H7 (cell line): ENCODE data around the gene ARL5A. TPM values are rescaled to one million over a fixed set of nuclear protein-coding genes. Genes with fewer than 3 reads are reported as not detected.
"Not testable (repeated sequence)": the region's sequence is repeated elsewhere in the genome, so short reads cannot be mapped to it uniquely, and the experiment has no call there.

Source experiments
- DNase-seq: peaks from one replicate; pipeline ENCODE4 v3.0.0; 2012
- H3K27me3 ChIP-seq: 2 replicates; pipeline ENCODE4 v1.6.0; 2011; ENCODE audit warnings: mild to moderate bottlenecking, low read length; ENCODE audit not compliant: control insufficient read depth, insufficient read depth
- H3K36me3 ChIP-seq: replicated peaks from 2 replicates; pipeline ENCODE4 v1.5.1; 2011; ENCODE audit warnings: low read length; ENCODE audit not compliant: control insufficient read depth, insufficient read depth
- H3K4me3 ChIP-seq: 2 replicates; pipeline ENCODE4 v1.5.1; 2011; ENCODE audit warnings: low read depth, mild to moderate bottlenecking, control low read depth, low read length, moderate library complexity; ENCODE audit not compliant: insufficient read depth
- total RNA-seq: library from RNA; depleted of rRNA; stranded (reverse); fragments of >200 nt; shearing (Covaris generic); gene quantifications from 2 replicates; pipeline ENCODE4 v1.2.3, GENCODE V29; 2014; rRNA removed

The ARL5A gene, protein sequence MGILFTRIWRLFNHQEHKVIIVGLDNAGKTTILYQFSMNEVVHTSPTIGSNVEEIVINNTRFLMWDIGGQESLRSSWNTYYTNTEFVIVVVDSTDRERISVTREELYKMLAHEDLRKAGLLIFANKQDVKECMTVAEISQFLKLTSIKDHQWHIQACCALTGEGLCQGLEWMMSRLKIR
- 66.4 and 101 TPM in 2 replicates for total RNA-seq

DNA sequence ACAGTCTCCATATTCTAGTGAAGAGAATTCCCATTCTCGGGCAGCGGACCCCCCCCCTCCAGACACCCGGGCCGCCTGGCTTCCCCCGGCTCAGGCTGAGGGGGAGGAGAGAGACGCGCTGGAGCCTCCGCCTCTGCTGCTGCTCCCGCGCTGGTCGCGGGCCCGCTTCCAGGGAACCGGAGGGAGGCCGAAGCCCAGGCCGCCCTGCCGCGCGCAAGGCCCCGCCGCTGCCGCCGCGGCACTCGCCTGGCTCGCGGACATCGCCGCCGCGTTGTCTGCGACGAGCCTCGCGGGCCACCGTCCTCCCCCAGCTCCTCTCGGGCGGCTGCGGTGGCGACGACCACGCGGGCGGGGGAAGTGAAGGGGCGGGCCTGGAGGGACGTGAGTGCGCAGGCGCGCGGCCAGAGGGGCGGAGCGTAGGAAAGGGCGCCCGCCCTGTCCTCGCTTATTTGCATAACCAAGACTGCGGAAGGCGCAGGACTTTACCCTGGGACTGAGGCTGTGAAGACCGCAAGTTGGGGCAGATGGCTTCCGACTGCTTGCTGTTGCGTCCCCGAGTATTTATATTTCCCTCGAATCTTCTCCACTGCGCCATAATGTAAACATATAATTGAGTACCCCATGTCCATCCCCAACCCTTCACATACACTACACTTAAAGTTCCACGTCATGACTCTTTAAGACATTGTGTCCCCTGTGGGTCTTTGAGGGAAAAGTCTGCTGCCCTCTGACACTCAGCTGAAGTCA, at the start of gene ARL5A:
Gene ARL5A (minus strand): TSS at position 279 of the 747 bp plus-strand sequence. CDS start 245 bp downstream, at position 34.
- no peaks in the 10 kb centered on the region for H3K27me3 ChIP-seq
- DNase-seq = peak; percentile 95
- no peaks in the 10 kb centered on the region for H3K36me3 ChIP-seq
- H3K4me3 ChIP-seq = peak within 1 kb of the TSS; percentile 67

DNA sequence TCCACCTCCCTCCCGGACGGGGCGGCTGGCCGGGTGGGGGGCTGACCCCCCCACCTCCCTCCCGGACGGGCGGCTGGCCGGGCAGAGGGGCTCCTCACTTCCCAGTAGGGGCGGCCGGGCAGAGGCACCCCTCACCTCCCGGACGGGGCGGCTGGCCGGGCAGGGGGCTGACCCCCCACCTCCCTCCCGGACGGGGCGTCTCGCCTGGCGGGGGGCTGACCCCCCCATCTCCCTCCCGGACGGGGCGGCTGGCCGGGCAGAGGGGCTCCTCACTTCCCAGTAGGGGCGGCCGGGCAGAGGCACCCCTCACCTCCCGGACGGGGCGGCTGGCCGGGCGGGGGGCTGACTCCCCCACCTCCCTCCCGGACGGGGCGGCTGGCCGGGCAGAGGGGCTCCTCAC, 47.4 kb upstream of the ARL5A start:
- not testable (repeated sequence) for H3K27me3 ChIP-seq, H3K4me3 ChIP-seq, DNase-seq, H3K36me3 ChIP-seq

DNA sequence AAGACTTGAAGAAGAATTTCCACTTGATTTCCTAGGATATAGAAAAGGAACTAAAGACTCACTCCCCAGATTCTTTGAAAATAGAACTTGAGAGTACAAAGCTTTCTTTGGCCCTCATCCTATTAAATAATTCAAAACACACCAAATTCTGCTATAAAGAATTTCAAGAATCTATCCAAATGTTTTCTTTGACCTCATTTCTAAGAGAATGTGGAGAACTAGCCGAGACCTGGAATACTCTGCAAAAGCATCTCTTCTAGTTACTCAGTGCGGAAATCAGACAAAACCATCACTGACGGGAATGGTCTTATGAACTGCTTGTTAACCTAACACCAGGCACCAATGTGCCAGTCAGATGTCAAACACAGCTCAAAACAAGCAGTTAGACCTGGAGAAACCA, 44.2 kb upstream of the ARL5A start:
- DNase-seq = no peak
- H3K4me3 ChIP-seq = no peak overlapping the region
- H3K36me3 ChIP-seq = no peaks in the 10 kb centered on the region
- no peaks in the 10 kb centered on the region for H3K27me3 ChIP-seq

DNA sequence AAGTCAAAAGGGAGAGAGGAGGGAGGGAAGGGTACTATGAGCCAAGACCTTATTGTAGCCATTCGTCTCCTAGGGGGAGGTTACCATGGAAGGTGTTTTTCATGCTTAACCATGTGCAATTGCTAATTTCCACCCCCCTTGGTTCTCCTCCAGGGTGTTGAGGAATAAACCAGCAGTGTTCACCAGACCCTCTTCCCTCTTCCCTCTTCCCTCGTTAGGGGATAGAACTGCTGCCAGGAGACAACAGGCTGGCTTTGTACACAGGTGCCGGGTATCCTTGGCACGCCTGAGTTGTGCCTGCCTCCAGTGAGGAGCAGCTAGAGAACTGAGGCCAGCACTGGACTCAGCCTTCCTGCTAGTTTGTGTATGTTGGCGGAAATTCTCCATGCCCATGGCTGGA, 41.1 kb upstream of the ARL5A start:
- H3K4me3 ChIP-seq = no peak overlapping the region
- no peaks in the 10 kb centered on the region for H3K27me3 ChIP-seq
- peak; percentile 8 for DNase-seq
- H3K36me3 ChIP-seq = no peaks in the 10 kb centered on the region

GRCh38 chr2:151862700-151863099, 34.5 kb upstream of the ARL5A start:
- Histone ChIP-seq H3K27me3 (no peaks in the 10 kb centered on the region), H3K36me3 (no peaks in the 10 kb centered on the region), H3K4me3 (no peak overlapping the region)
- no peak for DNase-seq

DNA sequence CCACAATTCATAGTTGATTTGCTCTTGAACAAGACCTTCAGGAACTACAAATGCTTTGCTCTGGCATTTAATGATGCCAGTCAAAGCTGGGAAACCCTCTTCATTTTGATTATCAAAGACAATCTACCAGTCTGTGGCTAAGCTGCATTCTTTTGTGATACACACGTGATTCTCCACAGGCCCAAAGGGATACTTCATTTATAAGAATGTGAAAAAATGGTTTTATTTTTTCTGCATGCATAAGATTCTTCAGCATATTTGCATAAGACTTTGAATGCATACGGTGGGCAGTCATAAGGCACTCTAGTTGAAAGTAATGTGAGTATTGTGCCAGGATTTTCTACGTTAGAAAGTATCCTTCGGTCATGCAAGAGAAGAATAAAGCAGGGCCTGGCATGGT, 33.0 kb upstream of the ARL5A start:
- Histone ChIP-seq H3K4me3 (no peak overlapping the region), H3K27me3 (no peaks in the 10 kb centered on the region), H3K36me3 (no peaks in the 10 kb centered on the region)
- DNase-seq = no peak

- H3K4me3 ChIP-seq = no peak overlapping the region
- H3K27me3 ChIP-seq = no peaks in the 10 kb centered on the region
- no peak for DNase-seq
- H3K36me3 ChIP-seq = no peaks in the 10 kb centered on the region
Observed at GRCh38 chr2:151860613-151861146, 32.5 kb upstream of the ARL5A start.

DNA sequence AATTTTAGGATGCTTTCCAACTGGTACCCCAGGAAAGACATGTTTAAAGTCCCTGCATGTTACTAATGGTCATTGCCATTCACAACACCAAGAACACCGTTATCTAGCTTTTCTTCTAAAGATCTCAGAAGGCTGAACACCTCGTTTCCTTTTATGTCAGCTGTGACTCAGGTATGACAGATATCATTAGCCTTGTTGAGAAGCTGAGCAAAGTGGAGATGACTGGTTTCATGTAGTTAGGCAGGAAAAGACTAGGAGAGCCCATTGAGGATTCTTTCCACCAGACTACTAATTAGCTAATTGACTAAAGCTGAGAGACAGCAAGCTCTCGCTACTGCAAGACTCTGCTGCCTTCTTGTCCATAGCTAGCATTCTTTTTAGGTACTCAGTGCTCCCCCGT, 32.0 kb upstream of the ARL5A start:
- Histone ChIP-seq H3K27me3 (no peaks in the 10 kb centered on the region), H3K4me3 (no peak overlapping the region), H3K36me3 (no peaks in the 10 kb centered on the region)
- DNase-seq = no peak

DNA sequence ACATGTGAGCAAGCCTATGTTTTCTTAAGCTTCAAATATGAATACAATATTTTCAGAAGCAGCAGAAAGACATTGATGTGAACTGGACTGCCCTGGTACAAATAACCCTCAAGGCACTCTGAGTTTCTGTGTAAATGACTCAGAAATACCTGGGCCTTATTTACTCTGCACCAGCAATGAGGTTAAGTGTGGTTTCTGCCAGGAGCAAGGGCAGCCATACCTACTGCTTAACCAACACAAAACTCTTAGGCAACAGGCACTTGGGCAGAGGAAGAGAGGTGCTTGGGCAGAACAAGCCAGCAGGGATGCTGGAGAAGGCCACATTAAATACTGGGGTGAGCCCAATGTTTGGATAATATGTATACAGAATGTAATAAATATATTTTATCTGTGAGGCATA, 29.4 kb upstream of the ARL5A start:
- no peaks in the 10 kb centered on the region for H3K27me3 ChIP-seq
- H3K36me3 ChIP-seq = no peaks in the 10 kb centered on the region
- no peak for DNase-seq
- H3K4me3 ChIP-seq = no peak overlapping the region

- DNase-seq = no peak
- H3K36me3 ChIP-seq = no peaks in the 10 kb centered on the region
- H3K4me3 ChIP-seq = no peak overlapping the region
- no peaks in the 10 kb centered on the region for H3K27me3 ChIP-seq
Observed at GRCh38 chr2:151855111-151855510, 26.9 kb upstream of the ARL5A start.

DNA sequence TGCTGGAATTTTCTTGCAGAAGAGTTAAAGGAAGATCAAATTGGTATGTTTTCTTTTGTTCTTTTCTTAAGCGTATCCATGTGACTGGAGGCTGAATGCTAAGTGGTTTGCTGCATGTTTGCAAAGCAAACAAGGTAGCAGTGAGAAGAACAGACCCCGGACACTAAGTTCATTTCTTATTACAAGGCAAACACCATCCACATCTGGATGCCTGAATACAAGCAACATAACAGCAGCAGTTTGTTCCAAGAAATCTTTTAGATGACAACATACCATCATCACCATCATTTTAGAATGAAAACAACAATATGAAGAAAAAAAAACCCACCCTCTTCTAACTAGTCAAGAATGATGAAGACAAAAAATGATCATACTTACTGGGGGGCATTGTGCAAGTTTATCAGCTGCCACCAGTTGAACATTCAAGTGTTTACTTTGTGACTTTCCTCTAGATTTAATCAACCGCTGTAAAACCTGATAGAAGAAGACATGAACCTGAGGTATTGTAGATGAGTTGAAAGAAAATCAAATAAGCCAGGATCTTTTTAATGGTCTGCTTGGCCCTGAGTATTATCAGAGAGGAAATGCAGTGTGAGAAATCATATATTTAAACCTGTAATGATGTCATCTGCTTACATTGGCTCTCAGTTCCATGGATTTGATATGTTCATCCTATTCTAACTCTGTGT, 25.0 kb upstream of the ARL5A start:
- no peak overlapping the region for H3K4me3 ChIP-seq
- H3K36me3 ChIP-seq = no peaks in the 10 kb centered on the region
- H3K27me3 ChIP-seq = no peaks in the 10 kb centered on the region
- no peak for DNase-seq

DNA sequence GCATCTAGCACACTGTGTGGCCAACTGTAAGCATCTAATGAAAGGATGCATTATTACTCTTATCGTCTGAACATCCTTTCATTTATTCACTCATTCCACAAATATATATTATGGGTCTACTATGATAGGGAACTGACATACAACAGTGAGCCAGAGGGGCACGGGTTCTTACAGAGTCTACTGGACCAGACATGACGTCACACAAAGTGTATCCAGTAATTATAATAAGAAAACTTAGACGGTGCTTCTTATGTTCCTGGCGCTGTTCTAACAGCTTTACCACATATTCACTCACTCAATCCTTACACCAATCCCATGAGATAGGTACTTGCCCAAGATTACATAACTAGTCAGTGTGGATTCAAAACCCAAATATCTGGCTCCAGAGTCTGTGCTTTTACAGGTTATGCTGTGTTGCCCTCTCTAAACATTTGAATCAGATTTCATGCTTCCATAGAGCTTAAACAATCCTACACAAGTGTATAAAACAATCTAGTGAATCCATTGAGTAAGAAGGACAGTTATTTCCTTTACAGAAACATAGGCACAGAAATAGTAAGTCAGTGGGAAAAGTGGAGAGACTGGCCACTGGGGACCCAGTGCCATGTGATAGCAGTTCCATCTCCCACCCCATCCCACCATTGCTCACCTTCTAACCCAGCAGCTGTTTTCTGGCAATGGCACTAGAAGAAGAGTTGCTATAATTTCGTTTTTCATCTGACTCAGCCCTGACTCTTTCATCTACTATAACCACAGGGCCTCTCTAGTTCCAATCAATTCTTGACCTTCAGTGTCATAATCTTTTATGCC, 24.2 kb upstream of the ARL5A start:
- Histone ChIP-seq H3K4me3 (no peak overlapping the region), H3K36me3 (no peaks in the 10 kb centered on the region), H3K27me3 (no peaks in the 10 kb centered on the region)
- no peak for DNase-seq

DNA sequence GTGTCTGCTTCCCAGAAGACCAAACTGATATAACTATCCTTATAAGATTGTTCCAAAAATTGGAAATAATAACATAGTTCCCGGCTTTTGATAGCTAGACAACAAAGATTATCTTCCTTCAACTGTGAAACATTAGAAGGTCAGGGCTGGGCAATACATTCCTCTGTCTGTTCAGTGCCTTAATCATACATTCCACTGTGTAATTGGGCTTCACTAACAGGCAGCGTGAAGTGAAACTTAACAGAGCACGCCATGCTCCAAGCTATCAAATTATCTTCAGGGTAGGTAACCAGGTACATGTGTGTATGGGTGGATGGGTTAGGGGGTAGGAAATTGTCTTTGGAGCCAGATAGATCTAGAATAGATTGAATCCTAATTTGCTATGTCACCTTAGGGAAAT, 23.5 kb upstream of the ARL5A start:
- DNase-seq = no peak
- Histone ChIP-seq H3K36me3 (no peaks in the 10 kb centered on the region), H3K4me3 (no peak overlapping the region), H3K27me3 (no peaks in the 10 kb centered on the region)

DNA sequence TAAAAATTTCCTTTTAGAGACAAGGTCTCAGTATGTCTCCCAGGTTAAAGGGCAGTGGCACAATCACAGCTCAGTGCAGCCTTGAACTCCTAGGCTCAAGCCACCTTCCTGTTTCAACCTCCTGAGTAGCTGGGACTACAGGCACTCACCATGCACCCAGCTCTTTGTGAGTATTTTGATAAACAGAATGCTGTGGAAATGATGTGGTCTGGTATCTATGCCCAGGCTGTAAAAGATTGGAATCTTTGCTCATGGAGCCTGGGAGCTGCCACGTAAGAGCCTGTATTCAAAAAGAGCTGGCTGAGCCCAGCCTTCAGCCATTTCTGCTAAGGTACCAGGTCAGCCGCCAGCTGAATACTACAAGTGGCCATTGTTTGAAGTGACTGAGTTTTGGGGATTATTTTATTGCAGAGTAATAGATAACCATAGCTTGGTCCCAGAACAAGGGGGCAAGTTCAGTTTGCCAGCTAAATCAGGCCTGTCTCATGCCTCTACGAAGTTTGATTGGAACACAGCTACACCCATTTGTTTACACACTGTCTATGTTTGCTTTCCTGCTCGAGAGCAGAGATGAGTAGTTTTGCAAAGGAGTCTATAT, 21.3 kb upstream of the ARL5A start:
- no peaks in the 10 kb centered on the region for H3K27me3 ChIP-seq
- DNase-seq = no peak
- H3K36me3 ChIP-seq = no peaks in the 10 kb centered on the region
- H3K4me3 ChIP-seq = no peak overlapping the region
